GM19240 (cell line): ENCODE data around the gene CLN6.
"Not testable (repeated sequence)": the region's sequence is repeated elsewhere in the genome, so short reads cannot be mapped to it uniquely, and the experiment has no call there.

Experiments
- DNase-seq: peaks from one replicate; pipeline ENCODE4 v3.0.0; 2011; ENCODE audit warnings: low spot score; ENCODE audit not compliant: insufficient read length

The CLN6 gene

GRCh38 chr15:68256675-68257450 lies 27.3 kb upstream of the CLN6 start:
- DNase-seq, result no peak

DNA sequence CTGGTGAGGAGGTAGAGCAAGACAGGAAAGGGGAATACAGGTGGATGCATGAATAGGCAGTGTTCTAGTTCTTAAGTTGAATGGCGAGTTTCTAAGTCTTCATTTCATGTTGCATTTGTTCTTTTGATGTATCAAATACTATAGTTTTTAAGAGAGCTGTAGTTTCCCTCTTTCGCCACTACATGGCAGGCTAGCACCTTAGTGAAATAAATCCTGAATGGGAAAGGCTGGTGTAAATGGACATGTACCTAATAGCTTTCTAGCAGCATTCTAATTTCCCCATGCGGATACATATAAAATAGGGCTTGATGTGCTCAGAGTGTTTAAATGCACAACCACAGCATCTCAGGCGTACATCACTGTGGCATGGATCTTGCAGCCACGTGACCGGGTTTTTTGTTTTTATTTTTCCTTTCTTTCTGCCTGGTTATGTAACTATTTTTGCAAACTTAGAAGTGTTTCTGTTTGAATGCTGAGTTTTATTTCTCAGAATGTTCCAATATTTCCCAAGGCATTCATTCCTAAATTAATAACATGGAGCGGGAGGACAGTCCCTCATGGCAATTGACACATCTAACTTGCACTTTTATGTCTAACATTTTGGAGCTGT lies 23.5 kb upstream of the CLN6 start:
- no peak for DNase-seq

- DNase-seq, result no peak
Measured at GRCh38 chr15:68249058-68249713, 19.7 kb upstream of the CLN6 start.

- no peak for DNase-seq
Measured at GRCh38 chr15:68244235-68244634, 14.7 kb upstream of the CLN6 start.

DNA sequence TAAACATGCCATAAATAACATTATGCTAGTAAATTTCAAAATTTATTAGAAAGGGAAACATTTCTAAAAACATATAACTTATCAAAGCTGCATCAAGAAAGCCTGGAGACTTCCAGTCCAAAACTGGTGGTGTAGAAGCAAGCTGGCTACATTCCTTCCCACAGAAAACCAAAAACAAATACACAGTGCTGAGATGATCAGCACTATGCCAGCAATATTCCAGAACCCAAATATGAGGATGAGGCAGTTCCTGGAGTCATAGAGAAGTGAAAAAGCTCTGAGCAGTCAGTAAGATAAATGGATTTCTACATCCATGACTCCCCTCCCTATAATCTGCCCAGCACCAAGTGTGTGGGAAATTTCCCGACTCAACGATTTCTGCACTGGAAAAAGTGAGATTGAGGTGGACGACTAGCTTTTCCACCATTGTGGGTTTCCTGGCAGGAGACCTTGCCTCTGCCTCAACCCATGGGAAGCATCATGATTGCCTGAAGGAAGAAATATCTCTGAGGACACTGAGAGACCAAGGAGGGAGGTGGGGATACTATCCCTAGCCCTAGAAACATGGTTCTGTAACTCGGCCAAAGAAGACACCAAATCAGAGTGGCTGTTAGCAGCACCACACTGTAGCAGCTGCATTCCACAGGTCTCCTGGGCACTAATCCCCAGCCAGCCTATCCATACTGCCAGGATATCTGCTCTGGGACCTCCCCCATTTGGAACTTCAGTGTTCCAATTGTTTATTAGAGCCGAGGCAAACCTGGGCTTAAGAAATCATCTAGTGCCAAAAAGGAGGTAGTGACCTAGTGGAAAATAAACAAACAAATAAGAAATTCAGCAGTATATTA lies 11.8 kb upstream of the CLN6 start:
- DNase-seq, result no peak

DNA sequence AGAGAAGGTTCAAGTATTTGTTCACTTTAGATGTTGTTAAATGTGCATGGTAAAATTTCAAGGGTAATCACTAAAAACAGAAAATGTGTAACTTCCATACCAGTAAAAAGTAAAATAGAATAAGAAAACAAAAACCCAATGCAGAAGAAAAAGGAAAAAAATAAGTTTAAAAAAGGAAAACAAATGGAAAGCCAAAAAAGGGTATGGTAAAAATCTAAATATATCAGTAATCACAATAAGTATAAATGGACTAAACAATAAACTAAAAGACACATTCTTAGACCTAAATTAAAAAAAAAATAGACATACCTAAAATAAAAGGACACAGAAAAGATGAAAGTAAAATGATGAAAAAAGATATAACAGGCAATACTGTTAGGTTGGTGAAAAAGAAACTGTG lies 9.5 kb upstream of the CLN6 start:
- DNase-seq, result no peak

DNA sequence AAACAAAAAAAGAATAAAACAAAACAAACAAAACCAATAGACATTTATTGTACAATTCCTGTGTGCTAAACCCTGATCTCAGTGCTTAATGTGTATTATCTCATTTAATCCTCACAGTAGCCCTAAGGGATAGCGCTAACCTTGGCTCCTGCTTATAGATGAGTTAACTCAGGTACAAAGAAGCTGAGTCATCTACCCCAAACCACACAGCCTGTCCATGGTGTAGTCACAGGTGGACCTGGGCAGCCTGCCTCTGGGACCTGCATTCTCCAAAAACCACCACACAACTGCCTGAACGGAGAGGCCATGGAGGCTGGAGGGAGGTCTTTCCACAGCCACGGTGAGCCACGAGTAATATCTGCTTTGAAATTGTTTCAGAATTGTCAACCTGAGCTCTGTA lies 5.5 kb upstream of the CLN6 start:
- no peak for DNase-seq

DNA sequence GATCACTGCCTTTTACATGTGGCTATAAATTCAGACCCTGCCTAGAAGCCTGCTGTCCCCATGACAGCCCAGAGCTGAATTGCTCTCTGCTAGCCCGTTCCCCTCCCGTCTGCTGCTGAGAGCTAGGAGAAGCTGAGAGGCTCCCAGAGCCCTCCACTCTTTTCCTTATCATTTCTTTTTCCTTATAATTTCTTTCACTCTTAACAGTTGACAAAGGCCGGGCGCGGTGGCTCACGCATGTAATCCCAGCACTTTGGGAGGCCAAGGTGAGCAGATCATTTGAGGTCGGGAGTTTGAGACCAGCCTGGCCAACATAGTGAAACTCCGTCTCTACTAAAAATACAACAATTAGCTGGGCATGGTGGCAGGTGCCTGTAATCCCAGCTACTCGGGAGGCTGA lies 5.0 kb upstream of the CLN6 start:
- not testable (repeated sequence) for DNase-seq

GRCh38 chr15:68234060-68234459 lies 4.5 kb upstream of the CLN6 start:
- no peak for DNase-seq

DNA sequence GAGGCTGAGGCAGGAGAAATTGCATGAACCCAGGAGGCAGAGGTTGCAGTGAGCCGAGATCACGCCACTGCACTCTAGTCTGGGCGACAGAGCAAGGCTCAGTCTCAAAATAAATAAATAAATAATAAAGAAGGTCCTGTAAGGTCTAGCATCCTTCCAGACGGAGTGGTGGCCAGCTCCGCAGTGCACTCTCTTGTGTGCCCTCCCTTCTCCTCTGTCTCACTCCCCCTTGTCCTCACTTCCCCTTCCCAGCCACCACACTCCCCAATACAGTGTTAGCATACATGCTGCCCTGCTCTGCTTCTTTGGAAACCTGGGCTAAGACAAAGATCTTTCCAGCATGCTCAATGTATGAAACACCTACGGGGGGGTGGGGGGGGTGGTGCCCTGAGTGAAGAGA lies 3.4 kb upstream of the CLN6 start:
- DNase-seq, result no peak

- DNase-seq, result no peak
Measured at GRCh38 chr15:68232449-68232848, 2.9 kb upstream of the CLN6 start.

GRCh38 chr15:68231102-68231818 lies 1.7 kb upstream of the CLN6 start:
- no peak for DNase-seq

DNA sequence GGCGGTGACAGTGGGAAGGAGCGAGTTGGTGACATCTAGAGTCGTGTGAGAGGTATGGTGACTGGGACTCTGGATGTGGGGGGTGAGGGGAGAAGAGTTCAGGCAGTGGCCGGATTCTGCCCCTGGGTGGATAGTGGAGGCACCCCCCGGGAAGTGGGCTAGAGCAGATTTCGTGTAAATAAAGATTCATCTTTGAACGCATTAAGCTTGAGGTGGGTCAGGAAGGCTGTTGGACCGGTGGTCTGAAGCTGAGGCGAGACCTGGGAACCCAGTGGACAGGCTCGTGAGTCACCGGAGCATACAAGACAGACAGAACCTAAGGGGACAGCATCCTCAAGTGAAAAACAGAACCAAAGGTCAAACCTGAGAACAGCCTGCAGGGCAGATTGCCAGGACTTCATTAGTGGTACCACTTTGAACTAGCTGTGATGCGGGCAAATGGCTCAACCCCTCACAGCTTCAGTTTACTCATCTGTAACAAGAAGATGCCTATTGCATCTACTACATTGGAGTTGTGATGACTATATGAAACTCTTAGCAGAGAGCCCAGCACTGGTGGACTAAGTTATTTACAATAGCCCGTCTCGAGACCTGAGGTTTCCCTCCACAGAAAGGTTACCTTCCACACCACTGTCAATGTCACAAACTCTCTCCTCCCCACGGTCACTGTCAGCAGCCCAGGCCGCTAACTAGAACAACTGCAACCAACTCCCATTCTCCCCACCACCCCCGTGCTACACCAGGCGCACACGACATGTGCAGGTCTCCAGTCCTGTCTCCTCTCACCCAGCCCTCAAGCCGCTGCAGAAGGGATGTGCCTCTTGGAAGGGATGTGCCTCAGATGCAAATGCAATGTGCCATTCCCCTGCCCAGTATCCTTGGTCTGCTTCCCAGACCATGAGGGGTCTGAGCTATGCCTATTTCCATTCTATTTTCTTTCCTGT lies 901 bp upstream of the CLN6 start:
- no peak for DNase-seq

GRCh38 chr15:68228971-68229385 lies 550 bp downstream of the CLN6 start:
- DNase-seq, result no peak

DNA sequence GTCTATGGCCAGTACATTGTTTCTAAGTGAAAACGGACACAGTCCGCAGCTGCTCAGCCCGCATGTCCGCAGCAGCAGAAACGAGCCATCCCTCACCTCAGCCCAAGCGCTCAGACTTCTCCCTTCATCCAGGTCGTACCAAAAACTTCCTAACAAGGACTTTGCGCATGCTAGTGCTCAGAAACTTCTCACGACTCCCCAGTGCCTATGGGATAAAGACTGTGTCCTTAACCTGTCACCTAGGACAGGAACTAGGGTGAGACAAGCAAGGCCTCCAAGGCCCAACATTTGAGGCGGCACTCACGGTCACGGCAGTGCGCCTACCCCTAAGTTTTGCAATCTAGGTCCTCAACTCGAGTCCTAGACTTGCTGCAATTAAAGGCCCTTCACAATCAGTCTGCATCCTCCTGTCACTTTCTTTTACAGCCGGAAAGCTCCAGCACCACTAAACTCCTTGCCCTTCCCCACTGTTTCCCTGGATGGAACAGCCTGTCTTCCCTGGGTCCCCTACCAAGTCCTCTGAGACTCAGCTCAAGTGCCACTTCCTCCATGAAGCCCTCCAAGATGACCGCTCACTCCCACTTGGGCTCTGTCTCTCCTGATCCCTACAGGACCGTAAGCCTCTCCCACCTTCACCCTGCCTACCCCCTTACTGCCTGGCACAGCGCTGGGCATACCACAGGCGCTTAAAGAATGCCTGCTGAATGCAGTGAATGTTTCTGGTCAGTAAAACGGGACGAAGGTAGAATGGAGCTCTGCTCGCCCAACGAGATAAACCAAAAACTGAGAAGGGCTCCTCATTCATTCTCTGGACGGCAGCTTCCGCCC lies 1.2 kb downstream of the CLN6 start:
- no peak for DNase-seq

DNA sequence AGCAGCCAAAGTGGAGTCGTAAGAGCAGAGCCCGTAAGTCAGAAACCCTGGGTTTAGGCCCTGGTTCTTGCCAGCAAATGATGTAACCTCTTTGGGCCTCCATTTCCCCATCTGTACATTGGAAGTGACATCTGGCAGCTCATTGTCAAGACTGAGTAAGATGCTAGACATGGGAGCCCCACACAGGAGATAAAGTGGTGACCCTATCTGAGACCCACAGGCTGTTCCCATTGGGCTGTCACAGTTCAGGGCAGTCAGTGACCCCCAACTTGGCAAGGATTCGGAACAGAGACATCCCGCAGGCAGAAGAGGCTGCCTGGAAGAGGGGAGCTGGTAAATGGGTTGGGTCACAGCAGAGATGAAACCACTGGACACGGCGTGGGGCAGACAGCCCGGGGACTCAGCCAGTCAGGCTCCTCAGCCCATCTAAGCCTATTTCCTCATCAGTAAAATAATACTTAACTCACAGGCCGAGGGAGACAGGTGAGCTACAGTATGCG lies 1.8 kb downstream of the CLN6 start:
- DNase-seq, result no peak

DNA sequence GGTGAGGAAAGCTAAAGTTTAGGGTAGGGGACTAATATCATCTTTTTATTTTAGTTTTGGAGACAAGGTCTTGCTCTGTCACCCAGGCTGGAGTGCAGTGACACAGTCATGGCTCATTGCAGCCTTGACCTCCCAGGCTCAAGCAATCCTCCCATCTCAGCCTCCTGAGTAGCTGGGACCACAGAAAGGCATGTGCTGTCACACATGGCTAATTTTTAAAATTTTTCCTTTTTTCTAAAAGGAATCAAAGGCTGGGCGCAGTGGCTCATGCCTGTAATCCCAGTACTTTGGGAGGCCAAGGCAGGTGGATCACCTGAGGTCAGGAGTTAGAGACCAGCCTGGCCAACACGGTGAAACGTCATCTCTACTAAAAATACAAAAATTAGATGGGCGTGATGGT lies 4.1 kb downstream of the CLN6 start:
- not testable (repeated sequence) for DNase-seq

DNA sequence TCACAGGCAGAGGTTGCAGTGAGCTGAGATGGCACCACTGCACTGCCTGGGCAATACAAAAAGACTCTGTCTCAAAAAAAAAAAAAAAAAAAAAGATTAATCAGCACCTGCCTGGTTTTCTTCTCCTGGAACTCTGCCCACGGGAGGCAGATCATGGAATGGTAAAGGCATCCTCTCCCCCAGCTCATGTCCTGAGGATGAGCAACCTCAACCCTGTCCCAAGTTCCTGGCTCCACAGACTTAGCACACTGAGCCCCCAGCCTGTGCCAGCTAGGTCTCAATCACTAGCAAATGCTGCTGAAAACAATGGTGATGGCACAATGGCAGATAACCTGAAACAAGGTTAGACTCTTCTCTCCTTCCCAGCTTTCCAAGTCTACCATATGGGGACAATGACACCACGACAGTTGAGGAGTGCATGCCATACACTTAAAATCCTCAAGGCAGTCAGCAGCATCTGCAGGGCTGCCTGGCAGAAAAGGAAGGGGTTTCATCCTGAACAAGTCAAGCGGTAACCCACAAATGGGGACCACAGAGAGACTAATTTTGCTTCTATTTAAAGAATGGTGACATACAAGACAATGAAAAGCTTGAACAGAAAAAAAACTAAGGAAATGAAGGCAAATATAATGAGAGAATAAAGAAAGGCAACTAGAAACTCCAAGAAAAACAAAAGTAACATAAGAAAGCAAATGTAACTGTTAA lies 4.8 kb downstream of the CLN6 start:
- no peak for DNase-seq
